Activated T-cell treated with anti-CD3 and anti-CD28 coated beads, Interleukin-2, amount 50 U/mL, for 4 hours (primary cell): Measurements from ENCODE around the gene TRPM2. TPM values are rescaled to one million over a fixed set of nuclear protein-coding genes. Genes with fewer than 3 reads are reported as not detected.
"Not testable (repeated sequence)": the region's sequence is repeated elsewhere in the genome, so short reads cannot be mapped to it uniquely, and the experiment has no call there.

Source experiments
- ATAC-seq, 2 donors: fragments of 200-7000 bp; cut with Tn5 transposase; one replicate each; pipeline ENCODE4 v1.10.0; 2021
- DNase-seq: peaks from one replicate; pipeline ENCODE4 v3.0.0-alpha.2; 2020
- H3K27me3 Mint-ChIP-seq: one replicate; pipeline ENCODE4 v1.8.0; 2021; ENCODE audit warnings: low read depth, mixed read lengths
- H3K36me3 Mint-ChIP-seq: one replicate; pipeline ENCODE4 v1.8.0; 2022; ENCODE audit warnings: mixed read lengths; ENCODE audit not compliant: insufficient read depth
- H3K4me1 Mint-ChIP-seq: one replicate; pipeline ENCODE4 v1.8.0; 2021; ENCODE audit warnings: low read depth, mixed read lengths
- H3K4me3 Mint-ChIP-seq: one replicate; pipeline ENCODE4 v1.8.0; 2021; ENCODE audit warnings: mild to moderate bottlenecking, moderate library complexity, mixed read lengths
- H3K9me3 Mint-ChIP-seq: one replicate; pipeline ENCODE4 v1.8.0; 2021; ENCODE audit warnings: mixed read lengths
- total RNA-seq, 3 donors: library from RNA; stranded (reverse); gene quantifications; one replicate each; pipeline ENCODE4 v1.2.1, GENCODE V29; 2021

Gene TRPM2
- total RNA-seq, 3 donors from 2014 or later = 0.95 to 21.6 (median 2.5) TPM

DNA sequence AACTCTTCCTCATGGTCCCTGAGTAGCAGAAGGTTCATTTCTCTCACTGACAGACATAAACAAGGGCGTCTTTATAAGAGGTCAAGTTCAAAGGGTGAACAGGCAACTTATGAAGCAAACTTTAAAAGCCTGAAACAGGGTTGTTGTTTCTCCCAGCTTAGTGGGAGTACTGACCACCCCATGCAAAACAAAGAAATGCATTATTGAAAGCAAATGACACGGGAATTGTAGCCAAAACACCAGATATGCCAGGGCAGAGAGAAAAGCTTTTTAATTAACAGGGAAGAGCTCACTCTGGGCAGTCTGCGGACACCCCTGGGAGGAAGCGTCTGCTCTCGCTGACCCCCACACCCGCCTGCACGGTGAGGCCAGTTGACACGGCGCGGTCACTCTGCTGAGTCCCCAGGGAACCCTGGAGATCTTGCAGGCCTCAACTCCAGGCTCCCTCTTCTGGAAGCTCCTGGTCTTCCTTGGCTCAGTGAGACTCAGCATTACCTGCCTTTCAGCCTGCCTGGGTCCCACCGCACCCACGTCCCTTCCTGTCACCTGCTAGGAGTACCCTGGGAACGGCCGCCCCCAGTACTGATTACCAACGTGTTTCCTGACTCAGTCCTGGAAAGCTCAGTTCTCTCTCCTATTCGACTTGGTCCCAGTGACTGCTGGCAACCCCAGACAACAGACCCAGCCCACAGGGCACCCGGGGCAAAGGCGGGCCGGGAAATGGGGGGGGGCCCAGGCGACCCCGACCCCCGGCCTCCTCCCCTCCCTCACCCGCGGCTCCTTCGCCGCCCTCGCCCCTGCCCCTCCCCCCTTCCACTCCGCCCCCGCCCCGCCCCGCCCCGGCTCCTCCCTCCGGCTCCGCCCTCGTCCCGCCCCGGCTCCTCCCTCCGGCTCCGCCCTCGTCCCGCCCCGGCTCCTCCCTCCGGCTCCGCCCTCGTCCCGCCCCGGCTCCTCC, 15.2 kb upstream of the TRPM2 start:
- Mint-ChIP-seq H3K4me1 (peaks cover 20% of the 10 kb centered on the region), H3K9me3 (no peaks in the 10 kb centered on the region)
- peak; percentile 6 to 9 for ATAC-seq

DNA sequence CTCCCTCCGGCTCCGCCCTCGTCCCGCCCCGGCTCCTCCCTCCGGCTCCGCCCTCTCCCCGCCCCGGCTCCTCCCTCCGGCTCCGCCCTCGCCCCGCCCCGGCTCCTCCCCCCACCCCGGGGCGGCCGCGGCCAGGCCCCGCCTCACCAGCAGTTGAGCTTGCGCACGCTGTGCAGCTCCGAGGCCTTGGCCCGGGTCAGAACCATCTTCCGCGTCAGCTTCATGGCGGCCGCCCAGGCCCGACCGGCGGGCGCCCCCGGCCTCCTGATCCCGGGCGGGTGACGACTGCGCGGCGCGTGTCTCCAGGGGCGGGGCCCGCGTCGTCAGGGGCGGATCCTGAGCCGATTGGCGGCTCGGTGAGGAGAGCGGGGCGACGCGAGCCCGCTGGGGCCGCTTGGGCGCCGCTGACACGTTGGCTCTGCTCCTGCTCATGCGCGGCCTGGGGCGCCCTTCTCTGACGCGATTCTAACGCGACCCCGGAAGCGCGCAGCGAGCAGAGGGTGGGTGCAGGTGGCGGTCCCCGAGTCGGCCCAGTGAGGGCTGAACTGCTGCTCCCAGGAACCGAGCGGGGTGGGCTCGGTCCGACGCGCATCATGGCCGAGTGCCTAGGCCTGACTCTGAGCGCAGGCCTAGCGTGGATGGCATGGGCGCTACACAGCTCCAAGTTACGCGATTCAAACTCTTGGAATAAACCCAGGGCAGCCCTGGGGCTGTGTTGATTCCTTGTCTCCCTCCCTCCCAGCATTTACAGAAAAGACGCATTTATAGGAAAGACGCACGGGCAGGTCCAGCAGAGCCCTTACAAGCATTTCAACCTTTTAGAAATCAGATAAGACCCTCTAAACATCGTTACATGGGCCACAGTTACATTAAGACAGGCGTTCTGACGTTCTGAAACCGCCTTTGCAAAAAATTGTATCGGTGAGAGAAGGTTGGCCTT, 14.2 kb upstream of the TRPM2 start, which contains the start of gene CFAP410:
Gene CFAP410 (minus strand): TSS at position 420 of the 940 bp plus-strand sequence. CDS start 196 bp downstream, at position 224.
- Mint-ChIP-seq H3K36me3 (peaks cover 3% of the 10 kb centered on the region), H3K27me3 (no peaks in the 10 kb centered on the region), H3K4me1 (peaks cover 20% of the 10 kb centered on the region), H3K9me3 (no peaks in the 10 kb centered on the region), H3K4me3 (peak within 1 kb of the TSS; percentile 86)
- ATAC-seq (peak; percentile 94 to 96), DNase-seq (peak; percentile 92)

More for the DNA sequence above, 15.2 kb upstream of the TRPM2 start:
- no peak for DNase-seq
- Mint-ChIP-seq H3K27me3 (no peaks in the 10 kb centered on the region), H3K36me3 (peaks cover 3% of the 10 kb centered on the region), H3K4me3 (peak overlapping the region; percentile 67)

DNA sequence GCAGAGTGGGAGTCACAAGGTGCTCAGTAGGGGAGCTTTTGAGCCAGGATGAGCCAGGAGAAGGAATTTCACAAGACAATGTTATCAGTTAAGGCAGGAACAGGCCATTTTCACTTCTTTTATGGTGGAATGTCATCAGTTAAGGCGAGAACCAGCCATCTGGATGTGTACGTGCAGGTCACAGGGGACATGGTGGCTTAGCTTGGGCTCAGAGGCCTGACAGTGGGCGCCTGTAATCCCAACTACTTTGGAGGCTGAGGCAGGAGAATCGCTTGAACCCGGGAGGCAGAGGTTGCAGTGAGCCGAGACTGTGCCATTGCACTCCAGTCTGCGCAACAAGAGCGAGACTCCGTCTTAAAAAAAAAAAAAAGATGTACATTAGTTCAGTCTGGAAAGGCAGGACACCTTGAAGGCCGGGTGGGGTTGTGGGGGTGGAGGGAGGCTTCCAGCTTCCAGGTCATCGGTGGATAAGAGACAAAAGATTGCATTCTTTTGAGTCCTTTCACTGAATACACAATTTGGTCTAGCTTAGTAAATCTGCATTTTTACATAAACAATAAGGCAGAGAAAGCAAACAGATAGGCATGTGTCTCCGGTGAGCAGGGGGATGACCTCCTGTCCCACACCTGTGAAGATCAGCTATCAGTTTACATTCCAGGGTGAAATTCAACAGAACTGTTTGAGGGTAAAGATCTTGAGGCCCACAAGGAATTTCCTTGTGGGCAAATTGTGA, 11.5 kb upstream of the TRPM2 start:
- not testable (repeated sequence) for H3K36me3 Mint-ChIP-seq, DNase-seq, H3K27me3 Mint-ChIP-seq, ATAC-seq, H3K9me3 Mint-ChIP-seq, H3K4me3 Mint-ChIP-seq
- H3K4me1 Mint-ChIP-seq = peaks cover 20% of the 10 kb centered on the region

DNA sequence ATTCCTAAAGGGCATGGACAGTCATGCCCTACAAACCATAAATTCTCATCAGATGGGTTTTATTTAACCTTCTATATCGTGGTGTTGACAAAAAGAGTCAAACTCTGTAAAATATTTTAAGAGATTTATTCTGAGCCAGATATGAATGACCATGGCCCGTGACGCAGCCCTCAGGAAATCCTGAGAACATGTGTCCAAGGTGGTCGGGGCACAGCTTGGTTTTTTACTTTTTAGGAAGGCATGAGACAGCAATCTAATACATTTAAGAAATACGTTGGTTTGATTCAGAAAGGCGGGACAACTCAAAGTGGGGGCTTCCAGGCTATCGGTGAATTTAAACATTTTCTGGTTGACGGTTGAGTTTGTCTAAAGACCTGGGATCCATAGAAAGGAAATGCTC, 10.4 kb upstream of the TRPM2 start:
- peaks cover 15% of the 10 kb centered on the region for H3K4me1 Mint-ChIP-seq
- not testable (repeated sequence) for DNase-seq, H3K27me3 Mint-ChIP-seq, ATAC-seq, H3K9me3 Mint-ChIP-seq, H3K36me3 Mint-ChIP-seq, H3K4me3 Mint-ChIP-seq

DNA sequence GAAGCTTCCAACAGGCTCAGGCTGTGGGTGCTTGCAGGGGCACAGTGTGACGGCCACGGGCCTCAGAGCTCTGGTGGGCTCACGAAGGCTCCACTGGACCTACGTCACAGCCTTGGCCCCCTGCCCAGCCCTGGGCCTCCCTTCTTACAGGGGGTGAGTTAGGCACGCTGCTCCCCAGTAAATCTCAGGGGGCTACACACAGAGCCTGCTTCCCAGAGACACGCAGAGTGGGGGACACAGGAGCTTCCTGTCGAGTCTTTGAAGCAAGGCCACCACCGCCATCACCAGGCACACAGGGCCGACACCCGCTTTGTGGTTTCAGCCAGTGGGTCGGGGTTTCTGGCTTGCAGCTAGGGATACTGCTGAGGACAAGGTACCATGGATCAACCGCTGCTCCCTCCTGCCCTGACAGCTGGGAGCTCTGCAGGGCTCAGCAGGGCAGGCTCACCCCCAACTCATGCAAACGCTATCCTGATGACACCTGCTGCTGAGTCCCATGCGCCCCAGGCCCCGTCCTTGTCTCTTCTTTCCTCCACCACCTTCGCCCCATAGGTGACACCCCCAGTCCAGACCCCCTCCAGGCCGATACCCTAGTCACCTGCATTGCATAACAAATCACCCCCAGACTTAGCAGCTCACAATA, 8.8 kb upstream of the TRPM2 start:
- peaks cover 15% of the 10 kb centered on the region for H3K27me3 Mint-ChIP-seq
- no peak overlapping the region for H3K4me3 Mint-ChIP-seq
- H3K9me3 Mint-ChIP-seq = no peaks in the 10 kb centered on the region
- no peaks in the 10 kb centered on the region for H3K36me3 Mint-ChIP-seq
- ATAC-seq = no peak
- no peak for DNase-seq
- peaks cover 11% of the 10 kb centered on the region for H3K4me1 Mint-ChIP-seq

DNA sequence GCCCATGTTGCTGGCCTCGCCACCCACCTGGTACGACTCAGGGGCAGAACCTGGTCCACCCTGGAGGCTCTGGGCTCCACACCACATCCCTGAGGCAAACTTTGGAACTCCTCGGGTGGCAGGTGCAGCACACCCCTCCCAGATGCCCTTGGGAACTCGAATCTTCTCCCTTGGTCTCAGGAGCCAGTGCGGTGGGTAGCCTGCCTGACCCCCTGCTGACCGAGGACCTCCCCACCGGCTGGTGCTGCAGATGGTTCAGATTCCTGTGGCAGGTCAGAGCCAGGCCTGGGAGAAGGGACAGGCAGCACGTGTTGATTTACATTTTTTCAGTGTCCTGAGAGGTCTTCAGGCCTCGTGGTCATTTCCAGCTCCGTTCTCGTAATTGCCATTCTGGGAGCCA, 7.9 kb upstream of the TRPM2 start:
- Mint-ChIP-seq H3K4me1 (peaks cover 4% of the 10 kb centered on the region), H3K4me3 (no peak overlapping the region), H3K9me3 (no peaks in the 10 kb centered on the region), H3K36me3 (no peaks in the 10 kb centered on the region), H3K27me3 (peaks cover 15% of the 10 kb centered on the region)
- DNase-seq (no peak), ATAC-seq (no peak)

DNA sequence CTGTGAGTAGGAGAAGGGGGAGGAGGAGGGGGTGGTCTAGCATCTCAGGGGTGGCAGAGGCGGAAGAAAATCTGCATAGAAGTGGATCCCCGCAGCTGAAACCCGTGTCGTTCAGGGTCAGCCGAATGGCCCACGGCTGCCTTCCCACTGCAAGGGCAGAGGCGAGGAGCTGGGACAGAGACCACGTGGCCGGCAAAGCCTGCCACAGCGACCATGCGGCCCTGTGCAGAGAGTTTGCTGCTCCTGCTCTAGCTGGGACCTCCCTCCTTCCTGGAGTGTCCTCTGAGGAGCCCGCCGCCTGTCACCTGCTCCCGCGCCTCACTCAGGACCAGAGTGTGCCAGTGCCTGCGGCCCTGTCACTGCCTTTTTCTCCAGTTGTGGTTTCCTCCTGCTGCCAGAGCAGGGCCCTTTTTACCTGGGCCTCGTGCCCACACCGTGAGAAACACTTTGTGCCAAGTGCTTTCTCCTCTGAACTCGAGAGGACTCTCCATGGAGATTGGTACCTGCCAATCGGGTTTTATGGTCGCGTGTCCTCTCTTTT, 5.4 kb upstream of the TRPM2 start:
- no peak overlapping the region for H3K4me3 Mint-ChIP-seq
- H3K4me1 Mint-ChIP-seq = peaks cover 8% of the 10 kb centered on the region
- ATAC-seq (no peak), DNase-seq (no peak)
- no peaks in the 10 kb centered on the region for H3K36me3 Mint-ChIP-seq
- peaks cover 20% of the 10 kb centered on the region for H3K27me3 Mint-ChIP-seq
- no peaks in the 10 kb centered on the region for H3K9me3 Mint-ChIP-seq

DNA sequence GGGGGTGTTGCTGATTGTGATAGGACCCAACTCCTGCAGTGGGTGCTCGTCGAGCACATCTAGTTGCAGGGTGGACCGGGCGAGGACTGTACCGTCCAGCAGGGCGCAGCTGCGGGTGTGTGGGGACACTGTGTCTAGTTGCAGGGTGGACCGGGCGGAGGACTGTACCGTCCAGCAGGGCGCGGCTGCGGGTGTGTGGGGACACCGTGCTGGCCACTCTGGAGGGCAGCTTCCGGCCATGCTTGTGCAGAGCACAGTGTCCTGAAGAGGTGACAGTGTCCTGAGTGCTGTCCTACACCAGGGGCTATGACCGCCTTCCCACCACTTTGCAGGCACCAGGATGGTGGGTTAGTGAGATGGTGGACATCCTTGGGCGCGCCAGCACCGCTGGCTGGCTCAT, 4.6 kb upstream of the TRPM2 start:
- Mint-ChIP-seq H3K27me3 (peaks cover 20% of the 10 kb centered on the region), H3K36me3 (no peaks in the 10 kb centered on the region), H3K4me3 (no peak overlapping the region), H3K4me1 (peaks cover 17% of the 10 kb centered on the region), H3K9me3 (no peaks in the 10 kb centered on the region)
- DNase-seq (no peak), ATAC-seq (no peak)

DNA sequence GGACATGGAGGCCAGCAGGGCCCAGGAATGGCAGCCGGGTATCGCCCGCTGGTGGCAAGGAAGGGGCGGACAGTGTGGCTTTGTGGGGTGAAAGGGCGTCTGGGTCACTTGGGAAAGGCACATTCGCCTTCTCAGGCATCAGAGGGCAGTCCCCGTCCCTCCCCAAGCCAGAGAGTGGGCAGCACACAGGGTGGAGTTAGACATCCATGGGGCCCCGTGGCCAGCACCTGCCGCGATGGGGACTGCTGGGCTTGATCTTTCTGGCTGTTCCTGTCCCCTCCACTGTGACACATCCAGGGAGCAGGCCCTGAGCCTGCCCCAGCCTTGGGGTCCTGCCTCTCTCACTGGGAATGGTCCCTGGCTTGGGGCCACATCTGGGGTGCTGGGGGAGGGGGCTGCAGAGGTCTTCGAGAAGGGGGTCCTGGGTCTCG, 4.0 kb upstream of the TRPM2 start:
- Mint-ChIP-seq H3K4me3 (no peak overlapping the region), H3K27me3 (peaks cover 20% of the 10 kb centered on the region), H3K9me3 (no peaks in the 10 kb centered on the region), H3K4me1 (peaks cover 23% of the 10 kb centered on the region), H3K36me3 (no peaks in the 10 kb centered on the region)
- ATAC-seq (no peak), DNase-seq (no peak)

DNA sequence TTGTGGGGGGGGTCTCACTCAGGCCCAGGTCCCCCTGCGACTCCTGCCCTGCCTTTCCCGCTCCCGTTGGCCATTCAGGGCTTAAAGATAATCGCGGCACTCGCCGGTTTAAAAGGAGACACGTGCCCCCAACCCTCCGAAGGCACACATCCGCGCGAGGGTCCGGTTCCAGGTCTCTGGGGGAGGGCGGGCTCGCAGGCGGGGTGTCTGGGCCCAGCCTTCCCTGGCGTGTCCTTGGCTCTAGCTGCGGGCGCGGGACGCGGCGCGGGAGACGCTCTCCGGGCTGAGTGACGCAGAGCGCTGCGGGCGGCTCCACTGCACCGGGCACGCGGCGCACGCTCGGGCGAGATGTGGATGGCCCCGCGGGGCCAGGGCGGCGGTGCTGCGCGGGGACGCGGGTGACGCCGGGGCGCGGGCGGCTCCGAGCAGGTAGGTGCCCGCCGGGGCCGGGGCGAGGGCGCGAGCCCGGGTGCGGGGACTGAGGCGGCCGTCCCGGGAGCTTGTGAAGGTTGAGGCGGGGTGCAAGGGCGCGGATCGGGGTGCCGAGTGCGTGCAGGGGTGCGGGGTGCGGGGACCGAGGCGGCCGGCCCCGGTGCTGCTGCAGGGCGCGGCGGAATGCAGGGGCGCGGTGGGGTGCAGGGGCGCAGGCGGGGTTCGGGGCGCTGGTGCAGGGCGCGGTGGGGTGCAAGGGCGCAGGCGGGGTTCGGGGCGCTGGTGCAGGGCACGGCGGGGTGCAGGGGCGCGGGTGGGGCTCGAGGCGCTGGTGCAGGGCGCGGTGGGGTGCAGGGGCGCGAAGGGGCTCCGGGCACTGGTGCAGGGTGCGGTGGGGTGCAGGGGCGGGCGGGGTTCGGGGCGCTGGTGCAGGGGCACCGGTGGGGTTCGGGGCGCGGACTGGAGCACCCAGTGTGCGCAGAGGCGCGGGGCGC, 3.3 kb upstream of the TRPM2 start:
- no peak for DNase-seq
- Mint-ChIP-seq H3K4me1 (peaks cover 29% of the 10 kb centered on the region), H3K4me3 (no peak overlapping the region), H3K9me3 (no peaks in the 10 kb centered on the region), H3K27me3 (peaks cover 20% of the 10 kb centered on the region), H3K36me3 (no peaks in the 10 kb centered on the region)
- peak in 1 of 2 donors; percentile 22 for ATAC-seq

DNA sequence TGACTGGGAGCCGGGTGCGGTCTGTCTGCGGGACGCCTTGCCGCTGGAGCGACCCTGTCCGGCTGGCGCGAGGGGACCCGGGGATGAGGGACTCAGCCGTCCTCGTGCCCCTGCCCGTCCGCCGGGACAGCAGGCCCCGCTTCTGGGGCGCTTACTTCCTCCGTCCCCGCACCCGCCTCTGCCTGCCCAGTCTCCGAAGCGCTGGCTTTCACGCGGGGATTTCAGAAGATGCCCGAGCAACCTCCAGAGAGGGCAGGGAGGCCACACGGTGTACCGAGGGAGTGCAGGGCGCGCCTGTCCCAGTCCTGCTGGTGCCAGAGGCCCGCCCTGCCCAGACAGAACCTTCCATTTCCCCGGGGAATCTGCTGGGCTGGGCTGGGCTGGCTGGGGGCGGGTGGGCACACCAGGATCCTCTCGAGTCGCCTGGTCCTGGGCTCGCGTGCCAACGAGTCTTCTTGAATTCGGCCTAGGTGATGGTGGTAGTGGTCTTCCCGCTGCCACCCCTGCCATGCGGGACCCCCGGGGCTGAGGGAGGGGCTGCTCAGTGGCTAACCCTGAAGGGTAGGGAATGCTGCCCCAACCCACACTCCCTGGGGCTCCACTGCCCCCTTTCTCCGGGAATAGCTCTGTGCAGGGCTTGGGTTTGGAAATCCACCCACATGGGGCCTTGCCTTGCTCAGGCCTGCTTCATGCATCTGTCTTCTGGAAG, 2.5 kb upstream of the TRPM2 start:
- Mint-ChIP-seq H3K4me1 (peaks cover 35% of the 10 kb centered on the region), H3K9me3 (no peaks in the 10 kb centered on the region), H3K36me3 (no peaks in the 10 kb centered on the region), H3K4me3 (no peak overlapping the region), H3K27me3 (peaks cover 20% of the 10 kb centered on the region)
- ATAC-seq (no peak), DNase-seq (no peak)
